ENCODE data around the gene LEPROT. TPM values are rescaled to one million over a fixed set of nuclear protein-coding genes. Genes with fewer than 3 reads are reported as not detected.

Gene LEPROT
- total and polyA plus RNA-seq, 2 experiments from 2014 or later = 22.9 to 24.9 TPM

DNA sequence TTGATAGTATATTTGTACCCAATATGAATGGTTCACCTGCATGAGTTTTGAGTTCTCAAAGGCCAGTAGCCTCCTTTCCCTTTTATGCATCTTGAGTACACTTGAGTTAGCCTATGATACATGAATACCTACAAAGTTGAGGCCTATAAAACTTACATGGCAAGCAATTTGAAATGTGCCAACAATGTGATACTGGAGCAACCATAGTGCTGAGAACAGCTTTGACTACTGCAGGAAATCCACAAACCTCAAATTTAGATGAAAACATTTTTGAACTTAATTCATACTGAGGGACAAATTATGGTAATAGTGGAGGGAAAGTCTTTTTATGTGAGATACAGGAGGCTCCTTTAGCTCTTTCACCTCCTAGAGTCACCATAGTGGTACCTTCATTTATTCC, 37.4 kb downstream of the LEPROT start:
- no peaks in the 10 kb centered on the region for H4K20me1 ChIP-seq (replicated peaks; ENCODE audit: insufficient read depth)
- H3K9me2 ChIP-seq (ENCODE audit: insufficient read depth) = no peaks in the 10 kb centered on the region
- no peaks in the 10 kb centered on the region for H3F3A ChIP-seq (replicated peaks; ENCODE audit: low read depth)
- Mint-ChIP-seq H3K9me3 (peaks cover 27% of the 10 kb centered on the region), H3K36me3 (ENCODE audit: low read depth) (peaks cover 24% of the 10 kb centered on the region), H3K27me3 (ENCODE audit: insufficient read depth, low read depth, poor library complexity) (peaks cover 2% of the 10 kb centered on the region), H3K4me3 (no peak overlapping the region), H3K27ac (no peak overlapping the region), H3K4me1 (peaks cover 21% of the 10 kb centered on the region)
- no peaks in the 10 kb centered on the region for H3K79me2 ChIP-seq (replicated peaks; ENCODE audit: insufficient read depth)
- no peak overlapping the region for H3K4me2 ChIP-seq
- H3K27ac ChIP-seq (ENCODE audit: low read depth) = no peak overlapping the region
- no peak overlapping the region for H3K4me3 ChIP-seq
- H3K4me1 ChIP-seq (ENCODE audit: insufficient read depth) = peaks cover 5% of the 10 kb centered on the region
- DNase-seq (ENCODE audit: low spot score) (no peak), ATAC-seq (no peak)
- H3K27me3 ChIP-seq (ENCODE audit: insufficient read depth) = no peaks in the 10 kb centered on the region
- TF ChIP-seq, protein P1, sequence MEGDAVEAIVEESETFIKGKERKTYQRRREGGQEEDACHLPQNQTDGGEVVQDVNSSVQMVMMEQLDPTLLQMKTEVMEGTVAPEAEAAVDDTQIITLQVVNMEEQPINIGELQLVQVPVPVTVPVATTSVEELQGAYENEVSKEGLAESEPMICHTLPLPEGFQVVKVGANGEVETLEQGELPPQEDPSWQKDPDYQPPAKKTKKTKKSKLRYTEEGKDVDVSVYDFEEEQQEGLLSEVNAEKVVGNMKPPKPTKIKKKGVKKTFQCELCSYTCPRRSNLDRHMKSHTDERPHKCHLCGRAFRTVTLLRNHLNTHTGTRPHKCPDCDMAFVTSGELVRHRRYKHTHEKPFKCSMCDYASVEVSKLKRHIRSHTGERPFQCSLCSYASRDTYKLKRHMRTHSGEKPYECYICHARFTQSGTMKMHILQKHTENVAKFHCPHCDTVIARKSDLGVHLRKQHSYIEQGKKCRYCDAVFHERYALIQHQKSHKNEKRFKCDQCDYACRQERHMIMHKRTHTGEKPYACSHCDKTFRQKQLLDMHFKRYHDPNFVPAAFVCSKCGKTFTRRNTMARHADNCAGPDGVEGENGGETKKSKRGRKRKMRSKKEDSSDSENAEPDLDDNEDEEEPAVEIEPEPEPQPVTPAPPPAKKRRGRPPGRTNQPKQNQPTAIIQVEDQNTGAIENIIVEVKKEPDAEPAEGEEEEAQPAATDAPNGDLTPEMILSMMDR (conservative IDR thresholded peaks at IDR 0.05; ENCODE audit: low read depth in 2 of 2) = no peak
- no peak for TF ChIP-seq STAT1 (IDR thresholded peaks at IDR 0.05; ENCODE audit: unreplicated experiment)
- TF ChIP-seq JUNB (IDR thresholded peaks at IDR 0.05; ENCODE audit: unreplicated experiment) = no peak
- no peak for TF ChIP-seq POLR2AphosphoS5 (IDR thresholded peaks at IDR 0.05; ENCODE audit: low read depth)
- no peak for TF ChIP-seq EZH2 (IDR thresholded peaks at IDR 0.05; ENCODE audit: low read depth, unreplicated experiment)
- no peak for TF ChIP-seq EZH2phosphoT487 (IDR thresholded peaks at IDR 0.05; ENCODE audit: unreplicated experiment)
- TF ChIP-seq ZNF114 (CRISPR knock-in tag; IDR thresholded peaks at IDR 0.05) = no peak
- no peak for TF ChIP-seq ZNF331 (CRISPR knock-in tag; IDR thresholded peaks at IDR 0.05; ENCODE audit: low read depth)
- TF ChIP-seq, protein P2, sequence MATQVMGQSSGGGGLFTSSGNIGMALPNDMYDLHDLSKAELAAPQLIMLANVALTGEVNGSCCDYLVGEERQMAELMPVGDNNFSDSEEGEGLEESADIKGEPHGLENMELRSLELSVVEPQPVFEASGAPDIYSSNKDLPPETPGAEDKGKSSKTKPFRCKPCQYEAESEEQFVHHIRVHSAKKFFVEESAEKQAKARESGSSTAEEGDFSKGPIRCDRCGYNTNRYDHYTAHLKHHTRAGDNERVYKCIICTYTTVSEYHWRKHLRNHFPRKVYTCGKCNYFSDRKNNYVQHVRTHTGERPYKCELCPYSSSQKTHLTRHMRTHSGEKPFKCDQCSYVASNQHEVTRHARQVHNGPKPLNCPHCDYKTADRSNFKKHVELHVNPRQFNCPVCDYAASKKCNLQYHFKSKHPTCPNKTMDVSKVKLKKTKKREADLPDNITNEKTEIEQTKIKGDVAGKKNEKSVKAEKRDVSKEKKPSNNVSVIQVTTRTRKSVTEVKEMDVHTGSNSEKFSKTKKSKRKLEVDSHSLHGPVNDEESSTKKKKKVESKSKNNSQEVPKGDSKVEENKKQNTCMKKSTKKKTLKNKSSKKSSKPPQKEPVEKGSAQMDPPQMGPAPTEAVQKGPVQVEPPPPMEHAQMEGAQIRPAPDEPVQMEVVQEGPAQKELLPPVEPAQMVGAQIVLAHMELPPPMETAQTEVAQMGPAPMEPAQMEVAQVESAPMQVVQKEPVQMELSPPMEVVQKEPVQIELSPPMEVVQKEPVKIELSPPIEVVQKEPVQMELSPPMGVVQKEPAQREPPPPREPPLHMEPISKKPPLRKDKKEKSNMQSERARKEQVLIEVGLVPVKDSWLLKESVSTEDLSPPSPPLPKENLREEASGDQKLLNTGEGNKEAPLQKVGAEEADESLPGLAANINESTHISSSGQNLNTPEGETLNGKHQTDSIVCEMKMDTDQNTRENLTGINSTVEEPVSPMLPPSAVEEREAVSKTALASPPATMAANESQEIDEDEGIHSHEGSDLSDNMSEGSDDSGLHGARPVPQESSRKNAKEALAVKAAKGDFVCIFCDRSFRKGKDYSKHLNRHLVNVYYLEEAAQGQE (IDR thresholded peaks at IDR 0.05; ENCODE audit: unreplicated experiment) = no peak
- TF ChIP-seq, protein P3, sequence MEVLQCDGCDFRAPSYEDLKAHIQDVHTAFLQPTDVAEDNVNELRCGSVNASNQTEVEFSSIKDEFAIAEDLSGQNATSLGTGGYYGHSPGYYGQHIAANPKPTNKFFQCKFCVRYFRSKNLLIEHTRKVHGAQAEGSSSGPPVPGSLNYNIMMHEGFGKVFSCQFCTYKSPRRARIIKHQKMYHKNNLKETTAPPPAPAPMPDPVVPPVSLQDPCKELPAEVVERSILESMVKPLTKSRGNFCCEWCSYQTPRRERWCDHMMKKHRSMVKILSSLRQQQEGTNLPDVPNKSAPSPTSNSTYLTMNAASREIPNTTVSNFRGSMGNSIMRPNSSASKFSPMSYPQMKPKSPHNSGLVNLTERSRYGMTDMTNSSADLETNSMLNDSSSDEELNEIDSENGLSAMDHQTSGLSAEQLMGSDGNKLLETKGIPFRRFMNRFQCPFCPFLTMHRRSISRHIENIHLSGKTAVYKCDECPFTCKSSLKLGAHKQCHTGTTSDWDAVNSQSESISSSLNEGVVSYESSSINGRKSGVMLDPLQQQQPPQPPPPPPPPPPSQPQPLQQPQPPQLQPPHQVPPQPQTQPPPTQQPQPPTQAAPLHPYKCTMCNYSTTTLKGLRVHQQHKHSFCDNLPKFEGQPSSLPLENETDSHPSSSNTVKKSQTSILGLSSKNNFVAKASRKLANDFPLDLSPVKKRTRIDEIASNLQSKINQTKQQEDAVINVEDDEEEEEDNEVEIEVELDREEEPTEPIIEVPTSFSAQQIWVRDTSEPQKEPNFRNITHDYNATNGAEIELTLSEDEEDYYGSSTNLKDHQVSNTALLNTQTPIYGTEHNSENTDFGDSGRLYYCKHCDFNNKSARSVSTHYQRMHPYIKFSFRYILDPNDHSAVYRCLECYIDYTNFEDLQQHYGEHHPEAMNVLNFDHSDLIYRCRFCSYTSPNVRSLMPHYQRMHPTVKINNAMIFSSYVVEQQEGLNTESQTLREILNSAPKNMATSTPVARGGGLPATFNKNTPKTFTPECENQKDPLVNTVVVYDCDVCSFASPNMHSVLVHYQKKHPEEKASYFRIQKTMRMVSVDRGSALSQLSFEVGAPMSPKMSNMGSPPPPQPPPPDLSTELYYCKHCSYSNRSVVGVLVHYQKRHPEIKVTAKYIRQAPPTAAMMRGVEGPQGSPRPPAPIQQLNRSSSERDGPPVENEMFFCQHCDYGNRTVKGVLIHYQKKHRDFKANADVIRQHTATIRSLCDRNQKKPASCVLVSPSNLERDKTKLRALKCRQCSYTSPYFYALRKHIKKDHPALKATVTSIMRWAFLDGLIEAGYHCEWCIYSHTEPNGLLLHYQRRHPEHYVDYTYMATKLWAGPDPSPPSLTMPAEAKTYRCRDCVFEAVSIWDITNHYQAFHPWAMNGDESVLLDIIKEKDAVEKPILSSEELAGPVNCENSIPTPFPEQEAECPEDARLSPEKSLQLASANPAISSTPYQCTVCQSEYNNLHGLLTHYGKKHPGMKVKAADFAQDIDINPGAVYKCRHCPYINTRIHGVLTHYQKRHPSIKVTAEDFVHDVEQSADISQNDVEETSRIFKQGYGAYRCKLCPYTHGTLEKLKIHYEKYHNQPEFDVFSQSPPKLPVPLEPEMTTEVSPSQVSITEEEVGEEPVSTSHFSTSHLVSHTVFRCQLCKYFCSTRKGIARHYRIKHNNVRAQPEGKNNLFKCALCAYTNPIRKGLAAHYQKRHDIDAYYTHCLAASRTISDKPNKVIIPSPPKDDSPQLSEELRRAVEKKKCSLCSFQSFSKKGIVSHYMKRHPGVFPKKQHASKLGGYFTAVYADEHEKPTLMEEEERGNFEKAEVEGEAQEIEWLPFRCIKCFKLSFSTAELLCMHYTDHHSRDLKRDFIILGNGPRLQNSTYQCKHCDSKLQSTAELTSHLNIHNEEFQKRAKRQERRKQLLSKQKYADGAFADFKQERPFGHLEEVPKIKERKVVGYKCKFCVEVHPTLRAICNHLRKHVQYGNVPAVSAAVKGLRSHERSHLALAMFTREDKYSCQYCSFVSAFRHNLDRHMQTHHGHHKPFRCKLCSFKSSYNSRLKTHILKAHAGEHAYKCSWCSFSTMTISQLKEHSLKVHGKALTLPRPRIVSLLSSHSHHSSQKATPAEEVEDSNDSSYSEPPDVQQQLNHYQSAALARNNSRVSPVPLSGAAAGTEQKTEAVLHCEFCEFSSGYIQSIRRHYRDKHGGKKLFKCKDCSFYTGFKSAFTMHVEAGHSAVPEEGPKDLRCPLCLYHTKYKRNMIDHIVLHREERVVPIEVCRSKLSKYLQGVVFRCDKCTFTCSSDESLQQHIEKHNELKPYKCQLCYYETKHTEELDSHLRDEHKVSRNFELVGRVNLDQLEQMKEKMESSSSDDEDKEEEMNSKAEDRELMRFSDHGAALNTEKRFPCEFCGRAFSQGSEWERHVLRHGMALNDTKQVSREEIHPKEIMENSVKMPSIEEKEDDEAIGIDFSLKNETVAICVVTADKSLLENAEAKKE (CRISPR knock-in tag; IDR thresholded peaks at IDR 0.05) = no peak
- TF ChIP-seq CREB1 (CRISPR knock-in tag; IDR thresholded peaks at IDR 0.05; ENCODE audit: low read depth) = no peak
- H3K36me3 ChIP-seq (ENCODE audit: insufficient read depth) = no peaks in the 10 kb centered on the region; the same call in 1 of the 2 replicates
- no peak overlapping the region for H2AFZ ChIP-seq
